GM19438 (cell line): ENCODE measurements around the gene INPP5A.
"Not testable (repeated sequence)": the region's sequence is repeated elsewhere in the genome, so short reads cannot be mapped to it uniquely, and the experiment has no call there.

Experiments used
- ATAC-seq: cut with Tn5 transposase; IDR thresholded peaks from one replicate; pipeline ENCODE4 v1.9.1; 2021; ENCODE audit warnings: low read depth; ENCODE audit not compliant: unreplicated experiment

Gene INPP5A

DNA sequence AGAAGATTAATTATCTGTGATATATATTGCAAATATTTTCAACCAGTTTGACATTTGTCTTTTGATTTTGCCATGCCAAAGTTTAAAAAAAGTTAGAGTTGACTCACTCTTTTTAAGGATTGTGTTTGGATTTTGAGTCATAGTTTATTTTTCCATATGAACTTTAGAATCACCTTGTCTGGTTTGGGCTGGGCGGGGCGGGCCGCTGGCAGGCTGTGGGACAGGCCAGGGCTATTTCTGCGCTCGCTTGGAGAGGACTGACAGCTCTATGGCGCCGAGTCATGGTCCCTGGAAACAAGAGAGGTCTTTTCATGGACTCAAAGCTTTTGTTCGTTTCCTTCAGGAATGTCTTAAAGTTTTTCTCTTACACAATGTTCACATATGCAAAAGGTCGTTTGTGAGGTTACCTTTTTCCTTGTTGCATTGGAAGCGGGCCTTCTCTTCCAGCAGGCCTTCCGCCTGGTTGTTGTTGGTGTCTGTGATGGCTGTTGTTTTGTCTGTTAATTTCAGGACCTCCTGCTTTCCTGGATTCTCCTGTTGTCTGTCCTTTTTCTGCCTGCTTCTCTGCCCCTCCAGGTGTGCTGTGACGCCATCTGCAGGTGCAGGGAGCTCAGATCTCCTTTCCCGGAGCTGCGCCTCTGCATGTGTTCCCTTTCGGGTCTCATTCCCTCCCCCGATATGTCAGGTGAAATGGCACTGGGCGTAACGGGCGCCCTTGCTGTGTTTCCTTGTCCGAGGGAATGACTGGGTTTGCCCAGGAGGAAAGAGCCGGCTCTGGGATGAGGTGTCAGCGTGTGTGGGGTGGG, 53.8 kb downstream of the INPP5A start:
- no peak for ATAC-seq

DNA sequence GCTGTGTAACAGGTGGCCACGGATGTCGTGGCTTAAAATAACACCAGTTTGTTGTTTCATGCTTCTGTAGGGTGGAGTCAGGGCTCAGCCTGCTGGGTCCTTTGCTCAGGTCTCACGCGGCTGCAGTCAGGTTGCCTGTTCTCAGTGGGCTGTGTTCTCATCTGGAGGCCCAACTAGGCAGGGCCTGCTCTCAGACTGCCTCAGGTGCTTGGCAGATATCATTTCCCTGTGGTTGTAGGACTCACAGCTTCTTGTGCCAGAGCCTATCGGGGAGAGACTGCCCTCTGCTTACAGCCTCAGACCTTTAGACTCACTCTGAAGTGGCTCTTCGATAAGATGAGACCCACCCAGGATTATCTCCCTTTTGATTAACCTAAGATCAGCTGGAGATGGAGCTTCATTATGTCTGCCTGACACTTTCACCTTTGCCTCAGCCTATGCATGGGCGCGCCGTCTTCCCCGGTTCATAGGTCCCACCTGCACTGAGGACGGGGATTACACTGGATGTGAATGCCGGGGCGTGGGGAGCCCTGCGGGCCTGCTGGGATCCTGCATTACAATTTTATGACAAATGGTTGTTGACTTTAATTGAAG, 55.3 kb downstream of the INPP5A start:
- no peak for ATAC-seq

DNA sequence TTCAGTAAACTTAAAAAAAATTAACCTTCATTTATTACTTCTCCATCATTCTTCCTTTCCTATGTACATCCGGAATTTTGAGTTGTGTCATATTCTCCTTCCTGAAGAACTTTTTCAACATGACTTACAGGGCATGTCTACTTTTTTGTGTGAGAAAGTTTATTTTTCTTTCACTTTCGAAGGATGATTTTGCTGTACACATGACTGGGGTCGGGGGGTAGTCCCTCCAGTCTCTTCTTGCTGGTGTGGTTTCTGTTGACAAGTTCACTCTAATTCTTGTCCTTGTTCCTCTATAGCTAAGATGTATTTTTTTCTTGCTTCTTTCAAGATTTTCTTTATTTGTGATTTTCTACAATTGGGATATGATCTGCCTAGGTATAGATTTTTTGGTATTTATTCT, 55.8 kb downstream of the INPP5A start:
- ATAC-seq, result peak; percentile 74

DNA sequence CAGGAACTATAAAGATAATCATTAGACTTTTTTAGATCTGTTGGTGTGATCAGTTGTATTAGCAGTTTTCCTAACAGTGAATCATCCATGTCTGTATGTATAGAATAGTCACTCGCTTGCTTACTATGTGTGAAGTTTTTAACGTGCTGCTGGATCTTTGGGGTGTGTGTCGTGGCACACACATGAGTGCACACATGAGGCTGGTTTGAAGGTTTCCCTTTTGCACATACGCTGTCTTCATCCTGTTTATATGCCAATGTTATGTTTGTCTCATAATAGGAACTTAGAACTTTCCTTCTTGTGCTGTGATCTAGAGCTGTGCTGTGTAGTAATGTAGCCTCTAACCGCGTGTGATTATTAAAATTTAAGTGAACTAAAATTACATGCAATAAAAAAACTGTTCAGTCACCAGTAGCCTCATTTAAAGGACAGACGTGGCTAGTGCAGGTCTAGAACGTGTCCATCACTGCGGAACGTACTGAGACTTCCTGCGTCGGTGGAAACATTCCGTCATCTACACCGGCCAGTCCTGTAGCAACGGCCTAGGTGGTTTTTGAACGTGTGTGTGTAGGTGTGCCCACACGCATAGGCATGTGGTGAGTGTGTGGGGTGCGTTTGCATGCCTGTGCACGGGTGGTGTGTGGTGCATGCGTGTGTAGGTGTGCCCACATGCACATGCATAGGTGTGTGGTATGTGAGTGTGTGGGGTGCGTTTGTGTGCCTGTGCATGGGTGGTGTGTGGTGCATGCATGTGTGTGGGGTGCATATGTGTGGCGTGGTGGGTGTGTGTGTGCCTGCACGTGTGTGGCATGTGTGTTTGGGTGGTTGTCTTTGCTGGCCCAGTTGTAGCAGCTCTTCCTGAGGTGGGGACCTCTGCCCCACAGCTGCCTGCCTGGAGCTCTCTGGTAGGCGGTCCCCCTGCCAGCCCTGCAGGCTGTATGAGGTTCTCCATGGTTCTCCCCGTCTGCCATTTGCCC, 56.6 kb downstream of the INPP5A start:
- ATAC-seq, result peak; percentile 60

DNA sequence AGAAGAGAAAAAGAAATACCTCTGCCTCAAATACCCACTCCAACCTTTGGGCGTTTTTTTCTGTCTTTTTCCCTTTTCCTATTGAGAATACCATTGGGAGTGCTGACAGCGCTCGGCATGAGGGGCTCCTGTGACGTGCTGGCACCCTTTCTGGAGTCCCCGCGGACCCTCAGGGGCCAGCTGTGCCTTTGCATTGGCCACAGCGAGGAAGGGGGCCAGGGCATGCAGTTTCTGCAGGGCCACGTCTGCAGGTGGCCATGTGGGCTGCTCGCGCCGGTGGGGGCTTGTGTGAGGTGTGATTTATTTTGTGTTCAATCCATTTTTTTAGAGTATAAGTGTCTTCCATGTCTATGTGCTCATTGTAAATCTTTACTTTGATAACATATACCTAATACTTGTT, 57.4 kb downstream of the INPP5A start:
- ATAC-seq, result no peak

DNA sequence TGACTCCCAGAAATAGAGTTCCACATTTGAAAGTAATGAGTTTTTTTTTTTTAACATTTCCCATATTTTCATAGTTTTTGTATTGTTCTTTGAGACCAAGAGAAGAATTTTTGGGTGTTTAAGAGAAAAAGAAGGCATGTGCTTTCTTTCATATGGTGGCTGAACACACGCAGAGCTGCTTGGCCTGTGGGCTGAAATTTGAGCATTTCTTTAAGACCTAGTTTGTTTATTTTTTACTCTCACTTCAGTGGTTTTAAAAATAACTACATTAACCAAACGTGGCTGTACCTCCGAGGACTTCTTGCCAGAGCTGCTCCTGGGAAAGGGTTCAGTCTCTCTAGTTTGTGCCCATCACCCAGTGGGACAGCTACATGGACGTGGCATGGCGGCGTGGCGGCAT, 58.3 kb downstream of the INPP5A start:
- no peak for ATAC-seq

DNA sequence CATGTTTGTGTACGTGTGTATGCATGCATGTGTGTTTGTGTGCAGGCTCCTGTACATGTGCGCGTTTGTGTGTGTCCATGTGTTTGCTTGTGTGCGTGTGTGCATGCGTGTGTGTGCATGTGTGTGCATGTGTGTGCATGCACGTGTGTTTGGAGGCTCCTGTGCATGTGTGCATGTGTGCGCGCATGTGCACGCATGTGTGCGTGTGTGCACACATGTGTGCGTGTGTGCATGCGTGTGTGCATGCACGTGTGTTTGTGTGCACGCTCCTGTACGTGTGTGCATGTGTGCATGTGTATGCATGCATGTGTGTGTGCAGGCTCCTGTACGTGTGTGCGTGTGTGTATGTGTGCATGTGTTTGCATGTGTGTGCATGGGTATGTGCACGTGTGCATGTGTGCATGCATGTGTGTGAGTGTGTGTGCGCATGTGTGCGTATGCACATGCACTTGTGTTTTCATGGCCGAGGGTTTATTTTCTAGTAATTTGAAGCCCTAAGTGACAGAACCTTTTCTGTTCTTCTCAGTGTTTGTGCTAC, 59.2 kb downstream of the INPP5A start:
- ATAC-seq, result no peak

DNA sequence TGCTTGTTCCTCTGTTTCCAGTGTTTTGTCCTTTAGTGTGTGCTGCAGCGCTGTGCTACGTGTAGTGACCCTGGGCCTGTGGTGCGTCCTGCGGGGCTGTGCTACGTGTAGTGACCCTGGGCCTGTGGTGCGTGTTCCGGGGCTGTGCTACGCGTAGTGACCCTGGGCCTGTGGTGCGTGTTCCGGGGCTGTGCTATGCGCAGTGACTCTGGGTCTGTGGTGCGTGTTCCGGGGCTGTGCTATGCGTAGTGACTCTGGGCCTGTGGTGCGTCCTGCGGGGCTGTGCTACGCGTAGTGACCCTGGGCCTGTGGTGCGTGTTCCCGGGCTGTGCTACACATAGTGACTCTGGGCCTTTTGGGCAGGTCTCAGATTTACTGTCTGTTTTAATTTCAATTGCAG, 60.1 kb downstream of the INPP5A start:
- ATAC-seq, result no peak

DNA sequence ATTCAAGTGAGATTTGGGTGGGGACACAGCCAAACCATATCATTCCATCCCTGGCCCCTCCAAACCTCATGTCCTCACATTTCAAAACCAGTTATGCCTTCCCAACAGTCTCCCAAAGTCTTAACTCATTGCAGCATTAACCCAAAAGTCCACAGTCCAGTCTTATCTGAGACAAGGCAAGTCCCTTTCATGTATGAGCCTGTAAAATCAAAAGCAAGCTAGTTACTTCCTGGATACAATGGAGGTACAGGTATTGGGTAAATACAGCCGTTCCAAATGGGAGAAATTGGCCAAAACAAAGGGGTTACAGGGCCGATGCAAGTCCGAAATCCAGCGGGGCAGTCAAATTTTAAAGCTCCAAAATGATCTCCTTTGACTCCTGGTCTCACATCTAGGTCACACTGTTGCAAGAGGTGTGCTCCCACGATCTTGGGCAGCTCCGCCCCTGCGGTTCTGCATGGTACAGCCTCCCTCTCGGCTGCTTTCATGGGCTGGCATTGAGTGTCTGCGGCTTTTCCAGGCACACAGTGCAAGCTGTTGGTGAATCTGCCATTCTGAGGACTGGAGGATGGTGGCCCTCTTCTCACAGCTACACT, 61.5 kb downstream of the INPP5A start:
- not testable (repeated sequence) for ATAC-seq

DNA sequence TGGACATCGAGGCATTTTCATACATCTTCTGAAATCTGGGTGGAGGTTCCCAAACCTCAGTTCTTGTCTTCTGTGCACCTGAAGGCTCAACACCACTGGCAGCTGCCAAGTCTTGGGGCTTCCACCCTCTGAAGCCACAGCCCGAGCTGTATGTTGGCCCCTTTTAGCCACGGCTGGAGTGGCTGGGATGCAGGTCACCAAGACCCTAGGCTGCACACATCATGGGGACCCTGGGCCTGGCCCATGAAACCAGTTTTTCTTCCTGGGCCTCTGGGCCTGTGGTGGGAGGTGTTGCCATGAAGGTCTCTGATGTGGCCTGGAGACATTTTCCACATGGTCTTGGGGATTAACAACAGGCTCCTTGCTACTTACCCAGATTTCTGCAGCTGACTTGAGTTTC, 62.1 kb downstream of the INPP5A start:
- no peak for ATAC-seq

DNA sequence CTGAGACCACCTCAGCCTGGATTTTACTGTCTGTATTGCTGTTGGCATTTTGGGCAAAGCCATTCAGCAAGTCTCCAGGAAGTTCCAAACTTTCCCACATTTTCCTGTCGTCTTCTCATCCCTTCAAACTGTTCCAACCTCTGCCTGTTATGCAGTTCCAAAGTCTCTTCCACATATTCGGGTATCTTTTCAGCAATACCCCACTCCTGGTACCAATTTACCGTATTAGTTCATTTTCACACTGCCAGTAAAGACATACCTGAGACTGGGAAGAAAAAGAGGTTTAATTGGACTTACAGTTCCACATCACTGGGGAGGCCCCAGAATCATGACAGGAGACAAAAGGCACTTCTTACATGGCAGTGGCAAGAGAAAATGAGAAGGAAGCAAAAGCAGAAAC, 62.8 kb downstream of the INPP5A start:
- no peak for ATAC-seq

DNA sequence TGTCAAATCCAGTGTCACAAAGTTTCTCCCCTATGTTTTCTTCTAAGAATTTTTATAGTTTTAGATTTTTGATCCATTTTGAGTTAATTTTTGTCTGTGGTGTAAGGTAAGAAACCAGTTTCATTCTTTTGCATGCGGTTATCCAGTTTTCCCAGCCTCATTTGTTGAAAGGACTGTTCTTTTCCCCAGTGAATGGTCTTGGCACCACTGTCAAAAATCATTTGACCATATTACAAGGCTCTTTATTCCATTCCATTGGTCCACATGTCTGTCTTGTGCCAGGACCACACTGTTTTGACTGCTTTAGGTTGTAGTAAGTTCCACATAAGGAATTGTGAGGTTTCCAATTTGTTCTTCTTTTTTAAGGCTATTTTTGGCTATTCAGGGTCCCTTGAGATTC, 64.0 kb downstream of the INPP5A start:
- no peak for ATAC-seq

DNA sequence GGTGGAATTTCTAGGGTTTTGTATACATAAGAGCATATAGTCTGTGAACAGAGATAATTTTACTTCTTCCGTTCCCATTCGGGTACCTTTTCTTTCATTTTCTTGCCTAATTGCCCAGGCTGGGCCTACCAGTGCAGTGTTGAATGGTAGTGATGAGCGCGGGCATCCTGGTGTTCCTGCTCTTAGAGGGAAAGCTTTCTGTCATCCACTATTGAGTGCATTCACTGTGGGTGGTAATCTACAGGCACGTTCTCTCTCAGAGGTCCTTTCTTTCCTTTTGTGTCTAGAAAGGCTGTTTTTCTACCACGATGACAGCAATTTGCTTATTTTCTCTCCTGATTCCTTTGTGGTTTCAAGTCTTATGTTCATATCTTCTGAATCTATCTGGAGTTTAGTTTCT, 65.0 kb downstream of the INPP5A start:
- no peak for ATAC-seq

DNA sequence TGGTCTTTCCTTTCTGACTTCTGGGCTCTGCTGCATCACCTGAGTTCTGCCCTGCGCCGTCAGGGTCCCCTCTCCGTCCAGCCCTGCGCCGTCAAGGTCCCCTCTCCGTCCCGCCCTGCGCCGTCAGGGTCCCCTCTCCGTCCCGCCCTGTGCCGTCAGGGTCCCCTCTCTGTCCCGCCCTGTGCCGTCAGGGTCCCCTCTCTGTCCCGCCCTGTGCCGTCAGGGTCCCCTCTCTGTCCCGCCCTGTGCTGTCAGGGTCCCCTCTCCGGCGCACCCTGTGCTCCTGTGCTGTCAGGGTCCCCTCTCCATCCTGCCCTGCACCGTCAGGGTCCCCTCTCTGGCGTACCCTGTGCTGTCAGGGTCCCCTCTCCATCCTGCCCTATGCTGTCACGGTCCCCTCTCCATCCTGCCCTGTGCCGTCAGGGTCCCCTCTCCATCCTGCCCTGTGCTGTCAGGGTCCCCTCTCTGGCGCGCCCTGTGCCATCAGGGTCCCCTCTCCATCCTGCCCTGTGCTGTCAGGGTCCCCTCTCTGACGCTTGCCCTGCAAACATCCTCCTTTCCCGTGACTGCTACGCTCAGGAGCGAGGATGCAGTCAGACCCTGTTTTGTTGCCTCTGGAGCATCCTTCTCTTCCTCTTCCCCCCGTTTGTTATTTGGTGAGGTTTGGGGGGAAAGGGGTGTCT, 66.4 kb downstream of the INPP5A start:
- no peak for ATAC-seq

DNA sequence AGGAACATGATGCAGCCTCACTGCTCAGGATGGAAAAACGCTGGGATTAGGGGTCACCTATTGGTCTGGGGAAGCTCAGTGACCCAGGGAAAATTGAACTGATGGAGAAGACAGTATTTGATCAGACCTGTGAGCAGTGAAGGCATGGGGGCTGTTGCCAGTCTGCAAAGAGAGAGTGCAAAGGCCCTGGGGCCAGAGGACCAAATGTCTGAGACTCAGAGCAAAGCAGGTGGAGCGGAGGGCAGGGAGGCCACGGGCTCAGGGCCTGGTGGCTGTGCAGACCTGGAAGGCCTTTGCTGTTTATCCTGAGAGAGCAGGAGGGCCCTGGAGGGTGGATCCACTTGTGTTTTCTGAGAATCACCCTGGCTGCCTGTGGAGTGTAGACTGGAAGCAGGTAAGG, 67.1 kb downstream of the INPP5A start:
- ATAC-seq, result no peak

DNA sequence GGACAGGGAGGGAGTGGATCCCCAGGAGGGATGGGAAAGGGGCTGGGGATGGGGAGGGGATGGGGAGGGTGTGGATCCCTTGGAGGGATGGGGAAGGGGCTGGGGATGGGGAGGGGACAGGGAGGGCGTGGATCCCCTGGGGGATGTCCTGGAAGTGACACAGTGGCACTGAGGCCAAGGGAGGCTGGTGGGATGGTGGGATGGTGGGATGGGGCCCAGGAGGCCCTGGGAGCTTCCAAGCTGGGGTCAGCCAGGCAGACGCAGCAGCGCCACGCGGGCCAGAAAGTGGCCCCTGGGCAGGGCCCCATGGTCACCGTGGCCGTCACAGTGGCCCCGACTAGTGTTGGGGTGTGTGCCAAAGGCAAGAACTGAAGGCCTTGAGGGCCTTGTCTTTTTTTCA, 67.8 kb downstream of the INPP5A start:
- no peak for ATAC-seq

DNA sequence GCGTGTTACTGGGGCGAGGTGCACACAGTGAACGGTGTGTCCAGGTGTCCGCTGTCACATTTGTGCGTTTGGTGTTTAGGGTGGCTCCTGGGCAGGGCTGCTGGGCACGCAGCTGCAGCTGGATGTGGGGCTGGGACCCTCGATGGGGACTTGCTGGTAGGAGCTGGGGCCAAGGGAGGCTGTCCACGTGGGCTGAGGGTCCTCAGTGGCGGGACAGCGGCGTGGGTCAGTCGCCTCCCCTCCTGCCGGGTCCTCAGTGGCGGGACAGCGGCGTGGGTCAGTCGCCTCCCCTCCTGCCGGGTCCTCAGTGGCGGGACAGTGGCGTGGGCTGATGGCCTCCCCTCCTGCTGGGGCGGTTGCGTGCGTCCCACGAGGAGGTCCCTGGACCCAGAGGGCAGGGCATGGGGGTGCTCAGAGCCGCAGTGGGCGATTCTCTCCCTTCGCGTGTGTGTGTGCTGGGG, 68.5 kb downstream of the INPP5A start:
- ATAC-seq, result no peak

DNA sequence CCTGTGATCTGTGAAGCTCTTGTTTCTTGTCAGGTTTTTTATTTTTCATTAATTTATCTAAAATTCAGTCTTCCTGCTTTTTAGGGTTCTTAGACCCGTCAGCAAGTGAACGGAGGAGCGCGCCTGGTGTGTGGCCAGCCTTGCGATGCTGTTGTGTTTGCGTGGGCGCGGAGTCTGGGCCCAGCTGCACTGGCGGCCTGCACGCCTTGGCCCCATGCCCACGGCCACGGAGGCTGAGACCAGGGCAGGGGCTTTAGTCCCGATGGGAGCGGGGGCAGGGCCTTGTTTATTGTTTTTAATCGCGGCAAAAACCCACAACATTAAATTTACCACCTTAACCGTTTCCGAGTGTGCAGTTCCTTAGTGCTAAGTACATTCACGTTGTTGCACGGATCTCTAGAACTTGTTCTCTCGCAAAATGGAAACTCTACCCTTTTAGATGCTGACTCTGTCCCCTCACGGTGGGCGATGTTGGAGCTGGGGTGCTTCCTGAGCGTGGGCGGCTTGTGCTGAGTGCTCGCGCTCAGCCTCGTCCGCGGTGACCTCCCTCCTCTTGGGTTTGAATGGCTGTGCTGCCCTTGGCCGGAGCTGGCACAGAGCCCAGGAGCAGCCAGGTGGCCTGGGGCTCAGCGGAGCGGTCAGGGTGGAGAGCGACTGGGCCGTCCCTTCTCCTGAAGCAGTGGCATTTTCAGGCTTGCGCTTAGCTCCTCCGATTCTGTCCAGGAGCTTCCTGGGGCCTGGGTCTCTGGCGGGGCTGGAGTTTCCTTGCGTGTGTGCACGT, 69.1 kb downstream of the INPP5A start:
- no peak for ATAC-seq

DNA sequence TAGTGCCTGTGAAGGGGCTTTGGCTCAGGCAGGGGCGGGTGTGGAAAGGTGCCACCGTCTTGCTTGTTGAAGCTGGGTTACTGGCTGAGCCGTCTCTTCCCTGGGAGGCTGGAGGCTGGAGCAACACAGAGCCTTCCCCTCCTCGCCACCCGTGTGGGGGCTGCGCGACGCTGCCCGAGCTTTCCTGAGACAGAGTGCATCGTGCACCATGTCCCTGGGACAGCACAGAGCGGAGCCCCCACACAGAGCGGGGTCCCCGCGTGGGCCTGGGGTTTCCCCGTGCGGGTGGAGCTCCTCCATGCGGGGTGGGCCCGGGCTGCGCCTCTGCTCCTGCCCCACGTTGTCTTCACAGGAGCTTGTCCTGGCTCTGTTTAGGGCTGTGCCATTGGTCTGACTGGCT, 69.9 kb downstream of the INPP5A start:
- no peak for ATAC-seq
